ENCODE data around the gene RASA3. TPM values are rescaled to one million over a fixed set of nuclear protein-coding genes. Genes with fewer than 3 reads are reported as not detected.

Gene RASA3
- total RNA-seq, 1 experiment from 2014 or later: 58.6 TPM

DNA sequence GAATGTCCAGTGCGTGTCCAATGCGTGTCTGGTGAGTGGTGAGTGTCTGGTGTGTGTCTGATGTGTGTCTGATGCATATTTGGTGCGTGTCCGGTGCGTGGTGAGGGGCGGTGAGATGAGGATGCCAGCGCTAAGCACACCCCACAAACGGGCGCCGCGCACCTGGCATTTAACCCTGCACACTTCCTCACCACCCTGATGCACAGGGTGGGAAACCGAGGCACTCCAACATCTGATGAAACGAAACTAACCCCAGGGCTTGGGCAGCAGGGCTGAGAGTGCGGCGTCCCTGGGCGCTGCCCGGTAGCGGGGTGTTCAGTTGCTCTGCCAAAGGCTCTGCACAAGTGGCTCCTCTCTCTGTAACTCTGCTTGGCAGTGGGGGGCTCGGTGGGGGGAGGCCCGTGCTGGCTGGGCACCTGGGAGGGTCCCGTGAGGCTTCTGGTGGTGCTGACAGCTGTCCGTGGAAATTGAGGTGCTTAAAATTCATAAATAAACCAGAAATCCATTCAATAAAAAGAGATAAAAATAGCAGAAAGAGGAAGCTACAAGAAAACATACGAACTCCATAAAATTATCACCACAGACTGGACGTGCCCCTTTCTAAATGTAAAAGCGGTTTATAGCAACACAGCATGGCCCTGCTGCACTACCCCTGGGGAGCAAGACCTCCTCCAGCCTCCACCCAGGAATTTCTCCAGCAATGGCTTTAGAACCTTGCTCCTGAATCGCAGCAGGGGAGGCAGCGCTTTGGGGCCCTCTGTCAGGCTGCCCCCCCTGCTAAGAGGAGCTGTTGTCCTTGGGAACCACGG, 76.0 kb downstream of the RASA3 start:
- DNase-seq (ENCODE audit: low read depth): no peak

DNA sequence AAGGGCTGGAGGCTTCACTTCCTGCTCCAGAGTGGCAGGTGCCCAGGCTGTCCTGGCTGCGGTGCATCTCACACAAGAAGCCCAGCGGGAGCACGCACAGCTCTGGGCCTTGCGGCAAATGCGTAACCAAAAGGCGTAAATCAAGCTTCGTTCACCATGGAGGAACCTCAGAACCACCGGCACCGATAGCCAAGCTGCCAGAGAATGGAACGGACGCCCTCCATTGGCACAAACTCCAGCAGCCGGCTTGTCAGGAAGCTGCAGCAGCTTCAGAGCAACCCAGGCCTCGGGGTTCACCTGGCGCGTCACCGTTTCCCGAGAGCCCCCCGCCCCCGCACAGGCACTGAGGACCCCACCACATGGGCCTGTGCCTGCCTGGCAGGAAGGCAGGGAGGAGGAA, 76.7 kb downstream of the RASA3 start:
- no peak for DNase-seq (ENCODE audit: low read depth)

DNA sequence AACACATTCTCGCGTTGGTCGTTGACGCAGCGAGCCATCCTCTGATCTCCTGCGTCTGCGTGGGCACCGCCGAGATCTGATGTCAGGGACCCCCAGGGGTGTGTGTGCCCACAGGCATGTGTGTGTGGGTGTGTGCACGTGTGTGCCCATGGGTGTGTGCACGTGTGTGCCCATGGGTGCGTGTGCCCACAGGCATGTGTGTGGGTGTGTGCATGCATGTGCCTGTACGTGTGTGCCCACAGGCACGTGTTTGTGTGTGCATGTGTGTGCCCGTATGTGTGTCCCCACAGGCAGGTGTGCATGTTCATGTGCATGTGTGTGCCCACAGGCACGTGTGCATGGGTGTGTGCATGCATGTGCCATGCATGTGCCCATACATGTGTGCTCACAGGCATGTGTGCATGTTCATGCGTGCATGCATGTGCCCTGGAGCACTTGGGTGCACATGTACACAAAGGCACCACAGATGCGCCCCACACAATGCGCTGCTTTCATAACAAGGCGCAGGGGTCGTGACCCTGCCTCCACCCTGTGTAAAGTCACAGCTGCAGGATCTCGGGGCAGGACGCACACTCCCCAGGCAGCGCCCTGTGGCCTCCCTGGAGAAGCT, 77.5 kb downstream of the RASA3 start:
- no peak for DNase-seq (ENCODE audit: low read depth)

DNA sequence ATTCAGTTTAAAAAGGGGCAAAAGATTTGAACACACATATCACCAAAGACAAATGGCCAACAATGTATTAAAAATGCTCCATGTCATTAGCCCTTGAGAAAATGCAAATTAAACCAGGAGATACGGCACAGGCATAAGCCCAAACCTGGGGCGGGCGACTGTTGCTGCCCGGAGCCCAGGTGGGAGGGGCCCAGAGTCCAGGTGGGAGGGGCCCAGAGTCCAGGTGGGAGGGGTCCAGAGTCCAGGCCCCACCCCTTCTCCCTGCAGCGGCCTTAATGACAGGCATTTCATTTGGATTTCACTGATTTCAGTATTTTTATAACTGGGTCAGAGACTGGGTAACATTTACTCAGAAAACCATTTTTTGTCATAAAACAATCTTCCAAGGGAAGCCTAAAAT, 78.2 kb downstream of the RASA3 start:
- DNase-seq (ENCODE audit: low read depth): no peak

DNA sequence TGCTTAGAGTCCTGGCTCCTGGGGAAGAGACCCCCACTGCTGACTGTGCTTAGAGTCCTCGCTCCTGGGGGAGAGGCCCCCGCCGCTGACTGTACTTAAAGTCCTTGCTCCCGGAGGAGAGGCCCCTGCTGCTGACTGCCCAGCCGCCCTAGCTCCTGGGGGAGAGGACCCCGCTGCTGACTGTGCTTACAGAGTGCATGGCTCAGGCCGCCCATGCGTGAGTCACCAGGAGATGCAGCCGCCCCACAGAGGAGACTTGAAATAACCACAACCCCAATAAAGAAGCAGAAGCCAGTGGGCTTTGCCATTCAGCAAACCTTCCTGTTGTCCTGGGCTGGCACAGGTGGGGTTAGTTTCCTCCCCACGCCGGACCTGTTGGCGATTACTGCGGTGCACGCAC, 79.4 kb downstream of the RASA3 start:
- DNase-seq (ENCODE audit: low read depth): peak; percentile 61

DNA sequence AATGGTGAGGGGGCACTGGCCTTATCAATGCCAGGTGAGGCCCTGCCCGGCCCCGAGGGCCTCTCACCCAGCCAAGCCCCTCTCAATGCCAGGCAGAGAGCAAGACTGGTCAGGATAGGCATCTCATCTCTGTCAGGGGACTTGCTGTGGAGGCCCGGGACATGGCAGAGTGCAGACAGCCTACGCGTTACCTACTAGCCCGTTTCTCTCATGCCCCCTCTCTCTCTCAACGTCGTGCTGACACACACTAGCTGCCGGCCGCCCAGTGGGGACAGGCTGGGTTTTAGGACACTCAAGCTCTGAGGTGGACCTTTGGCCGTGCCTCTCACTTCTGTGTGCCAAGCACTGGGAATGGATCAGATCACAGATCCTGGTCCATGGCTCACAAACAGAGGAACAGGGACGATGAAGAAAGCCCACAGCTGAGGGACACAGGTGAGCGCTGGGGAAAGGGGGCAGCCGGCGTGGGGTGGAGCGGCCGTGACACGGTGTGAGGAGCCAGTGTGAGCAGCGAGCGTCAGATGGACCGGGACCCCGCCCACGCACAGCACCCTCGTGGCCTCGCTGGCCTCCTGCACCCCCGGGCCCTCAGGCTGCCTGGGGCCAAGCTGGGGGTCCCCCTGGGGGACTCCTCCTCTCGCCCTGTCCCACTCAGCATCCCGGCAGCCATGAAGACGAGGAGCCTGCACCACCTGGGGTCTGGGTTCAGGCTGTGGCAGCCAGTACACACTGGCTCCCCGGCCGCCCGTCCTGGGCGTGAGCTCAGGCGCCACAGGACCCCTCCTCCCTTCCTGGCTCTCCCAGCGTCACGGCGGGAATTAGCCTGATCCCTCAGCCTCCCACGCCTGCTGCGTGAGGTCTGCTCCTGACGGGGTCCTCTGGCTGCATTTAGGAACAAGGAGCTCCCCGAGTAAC, 81.6 kb downstream of the RASA3 start:
- no peak for DNase-seq (ENCODE audit: low read depth)

DNA sequence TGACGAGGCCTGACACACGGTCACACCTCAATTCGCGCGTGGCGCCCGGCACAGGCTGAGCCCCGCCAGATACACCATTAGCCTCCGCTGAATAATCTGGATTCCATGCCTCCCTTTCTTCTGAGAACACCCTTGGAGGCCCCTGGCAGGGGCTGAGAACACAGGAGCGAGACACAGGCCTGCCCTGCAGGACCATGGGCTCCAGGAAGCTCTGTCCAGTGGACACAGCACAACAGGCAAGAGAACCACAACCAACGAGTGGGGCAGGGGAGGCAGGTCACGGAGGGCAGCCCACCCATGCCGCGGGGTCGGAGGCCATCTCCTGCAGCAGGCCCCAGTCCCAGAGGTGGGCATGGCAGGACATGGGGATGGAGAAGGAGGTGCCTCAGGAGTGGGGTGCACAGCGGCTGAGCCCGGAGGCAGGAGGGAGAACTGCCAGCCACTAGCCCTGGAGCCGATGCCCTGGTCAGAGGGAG, 82.8 kb downstream of the RASA3 start:
- no peak for DNase-seq (ENCODE audit: low read depth)

DNA sequence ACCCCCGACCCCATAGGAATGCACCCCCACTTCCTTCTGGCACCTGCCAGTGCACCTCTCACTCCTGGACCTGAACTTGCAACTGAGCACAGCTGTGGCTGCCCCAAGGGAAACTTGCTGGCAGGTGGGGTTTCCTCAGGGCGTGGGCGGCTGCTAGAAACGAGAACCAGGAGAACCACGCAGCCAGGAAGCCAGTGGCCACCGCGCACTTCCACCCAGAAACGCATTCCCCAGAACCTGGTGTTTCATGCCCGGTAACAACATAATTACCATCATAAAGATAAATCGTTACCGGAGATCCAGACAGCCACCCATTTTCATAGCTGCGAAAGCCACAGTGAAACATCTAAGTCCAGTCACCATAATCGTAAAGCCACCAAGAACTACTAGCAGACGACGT, 83.4 kb downstream of the RASA3 start:
- no peak for DNase-seq (ENCODE audit: low read depth)

DNA sequence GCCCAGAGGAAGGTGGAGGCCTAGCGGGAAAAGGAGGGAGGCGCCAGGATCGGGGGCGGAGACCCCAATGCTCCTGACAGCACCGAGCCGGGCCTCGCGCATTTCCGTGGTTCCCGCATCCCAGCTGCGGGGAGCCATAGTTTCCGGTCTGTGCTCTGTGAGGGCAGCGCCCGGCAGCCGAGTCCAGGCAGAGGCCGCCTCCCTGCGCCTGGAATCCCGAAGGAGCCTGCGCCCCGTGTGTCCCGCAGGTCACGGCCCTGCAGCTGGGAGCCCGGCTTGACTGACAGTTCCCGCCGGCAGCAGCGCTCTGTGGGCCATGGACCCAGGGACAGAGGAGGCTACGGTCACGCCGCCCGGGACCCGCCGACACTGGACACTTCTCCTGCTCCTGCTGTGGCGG, 84.0 kb downstream of the RASA3 start:
- DNase-seq (ENCODE audit: low read depth): no peak

DNA sequence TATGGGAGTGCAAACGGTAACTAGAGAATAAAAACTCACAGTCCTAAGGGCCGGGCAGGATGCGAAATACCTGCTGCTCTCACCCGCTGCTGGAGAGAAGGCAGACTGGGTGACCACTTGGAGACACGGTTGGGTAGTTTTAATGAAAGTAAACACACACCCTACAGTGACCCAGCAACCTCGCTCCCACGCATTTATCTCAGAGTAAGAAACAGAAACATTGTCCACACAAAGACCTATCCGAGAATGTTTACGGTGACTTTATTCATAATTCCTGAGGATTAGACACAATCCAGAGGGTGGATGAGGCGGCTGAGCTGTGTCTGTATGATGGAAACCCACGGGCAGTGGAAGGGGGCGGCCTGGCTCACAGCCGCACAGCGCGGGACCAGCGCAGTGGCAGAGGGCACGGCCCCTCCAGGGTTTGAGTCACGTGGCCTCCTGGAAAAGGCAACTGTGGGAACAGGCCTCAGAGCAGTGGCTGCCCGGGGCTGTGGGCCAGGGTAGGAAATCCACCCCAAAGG, 85.0 kb downstream of the RASA3 start:
- DNase-seq (ENCODE audit: low read depth): no peak

DNA sequence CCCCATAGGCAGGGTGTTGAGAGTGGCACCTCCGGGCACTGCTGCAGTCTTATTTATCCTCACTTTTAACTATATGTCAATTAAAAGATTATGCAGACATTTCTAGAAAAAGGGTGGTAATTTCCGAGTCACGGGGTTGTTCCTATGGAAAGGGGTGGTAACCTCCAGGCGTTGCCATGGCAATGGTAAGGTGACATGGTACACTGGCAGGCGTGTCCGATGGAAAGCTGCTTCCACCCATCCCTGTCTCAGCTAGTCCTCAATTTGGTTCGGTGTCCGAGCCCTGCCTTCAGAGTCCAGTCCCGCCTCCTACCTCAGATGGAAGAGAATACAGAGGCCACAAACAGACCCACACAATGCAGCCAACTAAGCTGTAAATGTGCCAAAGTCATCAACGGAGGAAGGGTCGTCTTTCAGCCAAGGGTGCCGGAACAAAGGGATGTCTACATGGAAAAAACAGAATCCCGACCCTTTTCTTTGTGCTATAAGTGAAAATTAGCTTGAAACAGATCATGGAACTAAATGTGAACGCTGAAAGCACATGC, 85.9 kb downstream of the RASA3 start:
- no peak for DNase-seq (ENCODE audit: low read depth)

DNA sequence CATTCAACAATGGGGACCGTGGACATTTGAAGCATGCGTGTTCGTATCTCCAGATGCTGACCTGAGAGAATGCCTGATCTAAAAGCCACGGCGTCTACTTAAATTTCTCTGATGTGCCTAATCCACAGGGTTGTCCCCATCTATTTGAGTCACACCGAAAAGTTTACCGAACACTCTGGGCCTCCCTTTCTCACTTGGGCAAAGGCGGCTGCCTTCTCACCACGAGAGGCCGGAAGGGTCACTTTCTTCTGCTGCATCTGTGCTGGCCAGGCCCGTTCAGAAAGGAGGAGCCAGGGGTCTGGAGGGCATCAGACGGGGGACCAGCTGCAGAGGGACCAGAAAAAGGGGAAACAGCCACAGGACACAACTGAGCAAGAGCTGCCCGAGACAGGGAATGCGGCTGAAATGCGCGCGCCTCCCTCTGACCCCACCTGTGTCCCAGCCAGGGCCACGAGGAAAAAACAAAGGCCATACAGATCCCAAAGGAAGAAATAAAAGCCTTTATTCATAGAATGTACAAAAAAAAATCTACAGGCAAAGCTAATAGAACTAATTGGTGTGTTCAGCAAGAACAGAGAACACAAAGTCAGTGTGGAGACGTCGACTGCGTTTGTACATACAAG, 87.2 kb downstream of the RASA3 start:
- no peak for DNase-seq (ENCODE audit: low read depth)

DNA sequence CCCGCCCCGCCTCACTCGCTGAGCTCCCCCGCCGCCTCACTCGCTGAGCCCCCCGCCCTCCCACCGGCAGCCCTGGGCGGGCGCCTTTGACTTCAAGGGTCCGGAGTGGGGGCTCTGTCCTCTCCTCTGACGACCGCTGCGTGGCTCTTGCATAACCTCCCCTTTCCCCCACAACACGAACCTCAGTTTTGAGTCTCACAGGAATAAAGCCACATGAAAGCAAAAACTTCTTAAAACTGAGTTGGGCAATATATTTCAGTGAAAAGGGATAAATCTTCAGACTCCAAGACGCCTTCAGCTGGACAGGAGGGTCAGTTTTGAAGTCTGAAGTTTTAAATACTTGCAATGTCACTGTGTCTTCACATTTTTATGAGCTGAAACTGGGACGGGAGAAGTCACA, 87.9 kb downstream of the RASA3 start:
- DNase-seq (ENCODE audit: low read depth): no peak

DNA sequence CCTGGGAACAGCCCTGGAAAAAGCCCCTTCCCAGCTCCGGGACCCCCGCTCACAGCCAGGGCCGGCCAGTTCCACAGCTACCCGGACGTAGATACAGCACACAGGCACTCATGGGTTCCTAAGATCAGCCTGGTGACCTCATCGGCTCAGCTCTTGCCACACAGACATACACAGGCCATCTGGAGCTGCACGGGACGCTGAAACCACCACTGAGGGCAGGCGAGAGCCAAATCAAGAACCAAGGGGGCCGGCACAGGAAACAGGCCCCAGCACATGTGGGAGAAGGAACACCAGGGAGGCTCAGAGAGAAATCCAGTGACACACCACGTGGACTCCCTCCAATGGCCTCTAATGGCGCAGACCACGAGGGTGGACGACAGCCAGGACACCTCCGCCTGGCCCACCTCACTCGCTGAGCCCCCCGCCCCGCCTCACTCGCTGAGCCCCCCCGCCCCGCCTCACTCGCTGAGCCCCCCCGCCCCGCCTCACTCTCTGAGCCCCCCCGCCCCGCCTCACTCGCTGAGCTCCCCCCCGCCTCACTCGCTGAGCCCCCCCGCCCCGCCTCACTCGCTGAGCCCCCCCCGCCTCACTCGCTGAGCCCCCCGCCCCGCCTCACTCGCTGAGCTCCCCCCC, 88.9 kb downstream of the RASA3 start:
- DNase-seq (ENCODE audit: low read depth): peak; percentile 32

DNA sequence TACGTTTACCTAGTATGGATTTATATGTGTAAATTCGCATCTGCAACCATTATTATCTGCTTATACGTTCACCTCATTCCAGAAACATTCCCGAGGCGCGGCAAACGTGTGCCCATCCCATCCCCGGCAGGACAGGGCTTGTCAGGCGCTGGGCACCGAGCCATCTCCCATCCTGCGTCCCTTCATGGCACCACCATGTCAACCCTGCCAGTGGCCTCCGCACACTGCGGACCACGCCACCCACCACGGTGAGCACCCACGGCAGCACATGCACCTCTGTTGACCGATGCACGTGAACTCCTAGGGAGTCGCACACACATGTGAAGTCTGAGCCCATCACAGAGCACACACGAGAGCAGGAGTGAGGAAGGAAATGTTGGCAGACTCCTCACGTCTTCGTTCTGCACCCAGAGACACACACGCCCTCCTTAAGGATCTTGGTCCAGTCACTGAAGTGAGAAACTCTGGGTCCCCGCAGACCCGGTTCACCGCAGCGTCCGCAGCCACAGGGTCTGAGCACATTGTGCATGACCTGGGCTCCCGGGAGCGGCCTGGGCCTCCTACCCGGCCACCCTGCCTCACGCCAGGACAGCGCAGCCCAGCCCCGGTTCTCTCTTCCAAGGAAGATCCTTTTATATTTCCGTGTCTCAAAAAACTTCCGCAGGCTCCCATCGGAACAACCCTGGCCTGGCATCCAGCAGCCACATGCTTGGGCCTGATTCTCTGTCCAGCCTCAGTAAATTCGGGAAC, 90.2 kb downstream of the RASA3 start:
- no peak for DNase-seq (ENCODE audit: low read depth)

DNA sequence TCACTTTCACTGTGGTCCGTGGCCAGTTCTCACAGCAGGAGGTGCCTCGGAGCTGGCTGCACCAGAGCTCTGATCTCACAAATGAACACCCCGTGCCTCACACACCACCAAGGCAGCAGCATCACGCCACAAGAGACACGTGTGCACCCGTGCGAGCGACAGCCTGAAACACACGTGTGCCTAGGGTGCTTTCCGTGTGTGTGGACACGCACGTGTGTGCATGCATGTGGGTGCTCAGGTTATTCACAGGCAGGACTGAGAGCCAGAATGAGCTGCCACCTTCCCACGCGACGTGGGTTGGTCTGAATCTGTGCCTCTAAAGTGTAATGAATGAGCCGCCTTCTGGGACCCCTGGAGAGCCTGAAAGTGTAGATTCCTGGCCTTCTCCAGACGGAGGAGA, 90.9 kb downstream of the RASA3 start:
- DNase-seq (ENCODE audit: low read depth): no peak

DNA sequence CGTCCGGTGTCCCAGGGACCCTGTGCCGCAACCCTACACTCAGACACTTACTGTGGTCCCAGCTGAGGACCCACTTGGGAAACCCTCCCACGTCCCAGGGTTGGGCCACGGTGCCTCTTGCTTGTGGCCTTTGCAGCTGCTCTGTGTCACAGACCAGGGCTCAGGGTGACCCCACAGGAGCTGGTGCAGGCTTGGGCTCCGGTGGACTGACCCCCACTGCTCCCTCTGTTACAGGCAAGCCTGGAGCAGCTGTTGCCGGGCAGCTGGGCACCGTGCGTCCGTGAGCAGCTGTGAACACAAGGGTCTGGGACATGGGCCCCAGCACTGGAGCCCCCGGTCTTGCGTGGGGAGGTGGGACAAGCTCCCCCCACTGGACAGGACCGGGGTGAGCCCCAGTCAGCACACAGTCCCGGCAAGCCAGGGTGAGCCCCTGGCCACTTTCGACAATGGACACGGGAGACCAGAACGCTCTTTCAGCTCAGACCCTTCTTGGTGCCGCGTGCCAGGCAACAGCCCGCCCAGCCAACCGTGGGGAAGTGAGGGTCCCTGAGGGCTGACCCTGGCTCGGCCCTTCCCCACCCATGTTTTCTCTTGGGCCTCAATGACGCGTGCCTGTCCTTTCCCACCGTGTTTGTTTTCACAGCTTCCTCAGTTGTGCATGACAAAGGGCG, 92.8 kb downstream of the RASA3 start:
- peak; percentile 64 for DNase-seq (ENCODE audit: low read depth)

DNA sequence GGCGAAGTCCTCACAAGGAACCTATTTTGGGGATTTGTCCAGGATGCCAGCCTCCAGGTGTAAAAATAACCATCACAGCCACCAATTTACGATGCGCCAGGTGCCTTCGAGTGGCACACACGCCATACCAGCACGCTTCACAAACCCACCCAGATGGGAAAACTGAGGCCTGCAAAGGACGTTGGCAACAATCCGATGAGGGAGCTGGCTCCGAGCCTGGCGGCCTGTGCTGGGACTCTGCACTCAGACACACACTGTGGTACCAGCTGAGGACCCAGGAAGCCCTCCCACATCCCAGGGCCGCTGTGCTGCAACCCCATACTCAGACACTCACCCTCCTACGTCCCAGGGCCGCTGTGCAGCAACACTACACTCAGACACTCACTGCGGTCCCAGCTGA, 93.5 kb downstream of the RASA3 start:
- no peak for DNase-seq (ENCODE audit: low read depth)

DNA sequence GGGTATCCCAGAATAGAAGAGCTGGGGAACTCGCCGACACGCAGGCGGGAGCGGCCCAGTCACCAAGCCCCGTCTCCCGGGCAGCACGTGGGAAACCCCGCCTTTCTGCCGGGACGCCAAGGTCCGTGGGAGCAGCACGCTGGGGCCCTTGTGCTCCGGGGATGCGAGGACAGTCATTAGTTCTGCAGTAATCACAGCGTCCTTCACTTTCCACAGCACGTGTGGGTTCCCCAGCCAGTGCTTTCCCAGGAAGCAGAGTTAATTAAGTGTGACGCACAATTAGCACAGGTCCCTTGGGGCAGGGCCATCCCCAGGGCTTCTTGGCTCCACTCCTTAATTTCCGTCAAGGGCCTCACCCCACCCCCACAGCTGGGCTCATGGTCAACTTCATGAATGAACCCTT, 94.2 kb downstream of the RASA3 start:
- DNase-seq (ENCODE audit: low read depth): no peak
